HUES64 (cell line): ENCODE results near the gene HBE1.

Source experiments
- H3K27ac ChIP-seq: 2 replicates; pipeline ENCODE4 v1.7.0; 2013; ENCODE audit warnings: low read depth, low read length, inconsistent platforms
- H3K27me3 ChIP-seq: 2 replicates; pipeline ENCODE4 v1.6.1; 2013; ENCODE audit warnings: mild to moderate bottlenecking, low read length; ENCODE audit not compliant: insufficient read depth
- H3K36me3 ChIP-seq: 2 replicates; pipeline ENCODE4 v1.6.1; 2013; ENCODE audit warnings: mild to moderate bottlenecking, low read length; ENCODE audit not compliant: insufficient read depth
- H3K4me1 ChIP-seq: 2 replicates; pipeline ENCODE4 v1.6.1; 2013; ENCODE audit warnings: mild to moderate bottlenecking, low read length, moderate library complexity; ENCODE audit not compliant: insufficient read depth
- H3K4me3 ChIP-seq: 2 replicates; pipeline ENCODE4 v1.5.1; 2013; ENCODE audit warnings: mild to moderate bottlenecking, low read length, moderate library complexity
- H3K9ac ChIP-seq: 2 replicates; pipeline ENCODE4 v1.6.1; 2013; ENCODE audit warnings: mild to moderate bottlenecking, low read depth, low read length
- H3K9me3 ChIP-seq: 2 replicates; pipeline ENCODE4 v1.6.1; 2013; ENCODE audit warnings: low read depth, low read length; ENCODE audit not compliant: insufficient read depth
- WGBS: fragments of 150-250, 120-280 bp; methylation state at CpG from one replicate; pipeline ENCODE4 v1.1.7; 2013; ENCODE audit warnings: missing lambda C conversion rate; 5-methylcytosine and 5-hydroxymethylcytosine counted together

The HBE1 gene

DNA sequence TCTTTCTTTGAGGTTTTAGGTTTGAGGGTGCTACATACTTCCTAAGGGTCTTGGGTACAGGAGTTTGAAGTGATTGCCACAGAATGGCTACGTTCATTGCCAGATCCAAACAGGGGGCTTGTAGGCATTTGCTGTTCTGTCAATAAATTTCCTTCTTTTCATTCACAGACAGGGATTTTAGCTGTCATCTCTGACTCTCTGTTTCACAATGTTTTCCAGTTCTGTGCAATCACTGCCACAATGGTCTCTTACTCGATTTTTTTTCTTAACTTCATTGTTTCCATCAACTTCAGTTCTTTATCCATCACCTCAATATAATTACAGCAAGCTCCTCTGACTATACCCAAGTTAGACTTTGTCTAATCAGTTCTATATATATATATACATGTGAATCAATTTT is 29.3 kb downstream of the HBE1 start:
- no peaks in the 10 kb centered on the region for H3K36me3 ChIP-seq
- 90% methylated on average over 2 of the region's 2 CpGs for WGBS
- no peaks in the 10 kb centered on the region for H3K4me1 ChIP-seq
- H3K9ac ChIP-seq: no peak overlapping the region
- H3K4me3 ChIP-seq: no peak overlapping the region
- no peaks in the 10 kb centered on the region for H3K27me3 ChIP-seq
- no peaks in the 10 kb centered on the region for H3K9me3 ChIP-seq
- H3K27ac ChIP-seq: no peak overlapping the region

DNA sequence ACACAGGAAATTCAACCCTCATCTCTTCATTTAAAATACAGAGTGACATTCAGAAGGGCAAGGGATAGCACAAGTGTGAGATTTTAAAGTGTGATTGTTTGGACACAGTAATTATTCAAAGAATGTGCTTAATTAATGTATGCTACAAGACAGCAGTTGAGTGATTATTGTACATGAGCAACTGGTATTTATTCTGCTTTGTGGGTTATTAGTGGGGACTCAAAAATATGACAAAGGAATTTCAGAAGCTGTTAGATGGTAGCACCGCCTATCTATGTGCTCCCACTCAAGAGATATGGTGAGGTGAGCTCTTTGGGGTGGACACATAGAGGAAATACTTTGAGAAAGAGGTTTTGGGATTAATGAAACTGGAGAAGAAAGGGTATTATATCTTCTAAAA is 29.7 kb downstream of the HBE1 start:
- Histone ChIP-seq H3K4me3 (no peak overlapping the region), H3K9me3 (no peaks in the 10 kb centered on the region), H3K36me3 (no peaks in the 10 kb centered on the region), H3K27me3 (no peaks in the 10 kb centered on the region), H3K9ac (no peak overlapping the region), H3K27ac (no peak overlapping the region), H3K4me1 (no peaks in the 10 kb centered on the region)
- WGBS: 100% methylated on average over 1 of the region's 1 CpG

DNA sequence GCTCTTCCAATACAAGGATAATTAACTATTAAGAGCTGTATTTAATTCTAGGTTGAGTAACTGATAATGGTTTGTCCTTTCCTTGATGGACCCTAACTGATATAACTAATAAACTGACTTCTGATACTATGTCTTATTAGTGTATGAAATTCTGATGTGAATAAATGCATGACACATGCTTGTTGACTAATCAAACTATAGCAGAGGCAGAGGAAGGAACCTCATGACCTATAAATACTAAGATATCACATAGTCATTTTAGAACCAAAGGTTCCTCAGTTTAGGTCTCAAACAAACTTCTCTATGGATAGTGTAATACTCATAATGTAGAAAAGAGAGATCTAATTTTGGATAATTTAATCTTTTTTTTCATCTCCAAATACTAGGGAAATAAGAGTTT is 30.7 kb downstream of the HBE1 start:
- Histone ChIP-seq H3K27me3 (no peaks in the 10 kb centered on the region), H3K9me3 (no peaks in the 10 kb centered on the region), H3K9ac (no peak overlapping the region), H3K4me3 (no peak overlapping the region), H3K36me3 (no peaks in the 10 kb centered on the region), H3K27ac (no peak overlapping the region), H3K4me1 (no peaks in the 10 kb centered on the region)

DNA sequence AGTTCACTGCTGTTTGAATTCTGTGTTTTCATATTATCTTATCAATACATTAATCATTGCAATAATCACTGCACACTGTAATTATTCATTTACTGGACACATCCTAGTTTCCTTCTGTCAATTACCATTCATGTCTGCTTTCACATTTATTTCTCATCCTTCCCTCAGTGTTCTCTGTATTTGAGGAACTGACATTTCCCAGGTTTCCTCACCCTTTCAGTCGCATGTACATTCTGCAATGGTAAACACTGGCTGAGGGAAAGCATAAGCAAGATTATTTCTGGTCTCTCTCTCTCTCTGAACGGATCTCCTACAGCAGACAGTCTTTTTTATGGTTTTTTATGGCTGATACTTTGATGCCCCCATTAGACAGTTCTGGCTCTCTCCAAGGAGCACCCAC is 31.3 kb downstream of the HBE1 start:
- Histone ChIP-seq H3K27ac (no peak overlapping the region), H3K4me3 (no peak overlapping the region), H3K9me3 (no peaks in the 10 kb centered on the region), H3K36me3 (no peaks in the 10 kb centered on the region), H3K4me1 (no peaks in the 10 kb centered on the region), H3K27me3 (no peaks in the 10 kb centered on the region), H3K9ac (no peak overlapping the region)
- 98% methylated on average over 2 of the region's 2 CpGs for WGBS

DNA sequence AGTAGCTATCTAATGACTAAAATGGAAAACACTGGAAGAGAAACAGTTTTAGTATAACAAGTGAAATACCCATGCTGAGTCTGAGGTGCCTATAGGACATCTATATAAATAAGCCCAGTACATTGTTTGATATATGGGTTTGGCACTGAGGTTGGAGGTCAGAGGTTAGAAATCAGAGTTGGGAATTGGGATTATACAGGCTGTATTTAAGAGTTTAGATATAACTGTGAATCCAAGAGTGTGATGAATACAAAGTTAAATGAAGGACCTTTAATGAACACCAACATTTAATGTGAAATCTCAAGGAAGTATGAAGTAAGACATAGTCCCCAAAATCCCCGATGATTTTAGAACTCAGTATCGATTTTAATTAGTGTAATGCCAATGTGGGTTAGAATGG is 32.3 kb downstream of the HBE1 start:
- no peaks in the 10 kb centered on the region for H3K36me3 ChIP-seq
- H3K9me3 ChIP-seq: no peaks in the 10 kb centered on the region
- no peak overlapping the region for H3K27ac ChIP-seq
- no peaks in the 10 kb centered on the region for H3K27me3 ChIP-seq
- no peak overlapping the region for H3K9ac ChIP-seq
- WGBS: 98% methylated on average over 2 of the region's 2 CpGs
- H3K4me3 ChIP-seq: no peak overlapping the region
- H3K4me1 ChIP-seq: no peaks in the 10 kb centered on the region

DNA sequence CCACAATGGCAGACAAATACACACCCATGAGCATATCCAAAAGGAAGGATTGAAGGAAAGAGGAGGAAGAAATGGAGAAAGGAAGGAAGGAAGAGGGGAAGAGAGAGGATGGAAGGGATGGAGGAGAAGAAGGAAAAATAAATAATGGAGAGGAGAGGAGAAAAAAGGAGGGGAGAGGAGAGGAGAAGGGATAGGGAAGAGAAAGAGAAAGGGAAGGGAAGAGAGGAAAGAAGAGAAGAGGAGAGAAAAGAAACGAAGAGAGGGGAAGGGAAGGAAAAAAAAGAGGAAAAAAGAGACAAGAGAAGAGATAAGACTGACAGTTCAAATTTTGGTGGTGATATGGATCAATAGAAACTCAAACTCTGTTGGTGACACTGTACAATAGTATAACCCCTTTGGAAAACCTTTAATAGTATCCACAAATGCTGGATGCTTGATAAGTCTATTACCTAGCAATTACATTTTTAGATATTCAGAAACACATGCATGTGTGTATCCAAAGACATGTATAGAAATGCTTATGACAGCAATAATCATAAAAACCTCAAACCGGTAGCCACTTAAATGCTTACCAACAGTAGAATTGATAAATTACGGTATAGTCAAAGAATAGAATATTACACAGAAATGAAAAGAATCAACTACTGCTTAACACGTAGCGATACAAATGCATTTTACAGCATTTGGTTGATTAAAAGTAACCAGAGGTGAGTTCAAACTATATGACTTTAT is 34.2 kb downstream of the HBE1 start:
- H3K9ac ChIP-seq: no peak overlapping the region
- no peaks in the 10 kb centered on the region for H3K9me3 ChIP-seq
- no peaks in the 10 kb centered on the region for H3K36me3 ChIP-seq
- no peak overlapping the region for H3K4me3 ChIP-seq
- no peaks in the 10 kb centered on the region for H3K27me3 ChIP-seq
- H3K27ac ChIP-seq: no peak overlapping the region
- no peaks in the 10 kb centered on the region for H3K4me1 ChIP-seq
- WGBS: 96% methylated on average over 5 of the region's 5 CpGs

DNA sequence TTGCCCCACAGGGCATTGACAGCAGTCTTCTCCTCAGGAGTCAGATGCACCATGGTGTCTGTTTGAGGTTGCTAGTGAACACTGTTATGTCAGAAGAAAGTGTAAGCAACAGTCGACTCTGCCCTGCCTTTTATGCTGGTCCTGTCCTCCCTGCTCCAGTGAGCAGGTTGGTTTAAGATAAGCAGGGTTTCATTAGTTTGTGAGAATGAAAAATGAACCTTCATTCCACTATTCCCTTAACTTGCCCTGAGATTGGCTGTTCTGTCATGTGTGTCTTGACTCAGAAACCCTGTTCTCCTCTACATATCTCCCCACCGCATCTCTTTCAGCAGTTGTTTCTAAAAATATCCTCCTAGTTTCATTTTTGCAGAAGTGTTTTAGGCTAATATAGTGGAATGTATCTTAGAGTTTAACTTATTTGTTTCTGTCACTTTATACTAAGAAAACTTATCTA is 35.3 kb downstream of the HBE1 start, which contains the start of gene HBD:
HBD (minus strand) TSS at position 103 of the 454 bp plus-strand sequence; CDS start at position 53, 50 bp downstream.
- Histone ChIP-seq H3K4me3 (no peak within 1 kb of the TSS), H3K36me3 (no peaks in the 10 kb centered on the region), H3K9ac (no peak within 1 kb of the TSS), H3K27ac (no peak within 1 kb of the TSS), H3K27me3 (no peaks in the 10 kb centered on the region), H3K4me1 (no peaks in the 10 kb centered on the region), H3K9me3 (no peaks in the 10 kb centered on the region)
- WGBS: 91% methylated on average over 1 of the region's 2 CpGs

DNA sequence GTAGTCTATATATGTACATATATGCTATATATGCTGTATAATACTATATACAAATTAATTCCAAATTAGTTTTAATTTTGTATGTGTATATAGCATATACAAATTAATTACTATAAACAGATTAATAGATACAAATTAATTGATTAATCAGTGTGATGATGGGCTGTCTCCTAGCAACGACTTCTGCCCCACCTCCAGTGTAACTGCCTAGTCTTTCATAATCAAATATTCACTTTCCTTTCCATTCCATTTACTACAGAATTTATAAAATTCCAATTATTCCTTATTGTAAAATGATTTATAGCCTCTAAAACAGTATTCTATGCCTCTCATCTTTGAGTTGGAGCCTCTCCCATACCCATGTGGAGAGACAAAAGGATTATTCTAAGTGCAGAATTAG is 36.4 kb downstream of the HBE1 start:
- WGBS: no CpG with 5 or more reads among the region's 1 CpG
- H3K4me3 ChIP-seq: no peak overlapping the region
- H3K27ac ChIP-seq: no peak overlapping the region
- no peaks in the 10 kb centered on the region for H3K36me3 ChIP-seq
- no peaks in the 10 kb centered on the region for H3K4me1 ChIP-seq
- no peak overlapping the region for H3K9ac ChIP-seq
- H3K27me3 ChIP-seq: no peaks in the 10 kb centered on the region
- no peaks in the 10 kb centered on the region for H3K9me3 ChIP-seq

DNA sequence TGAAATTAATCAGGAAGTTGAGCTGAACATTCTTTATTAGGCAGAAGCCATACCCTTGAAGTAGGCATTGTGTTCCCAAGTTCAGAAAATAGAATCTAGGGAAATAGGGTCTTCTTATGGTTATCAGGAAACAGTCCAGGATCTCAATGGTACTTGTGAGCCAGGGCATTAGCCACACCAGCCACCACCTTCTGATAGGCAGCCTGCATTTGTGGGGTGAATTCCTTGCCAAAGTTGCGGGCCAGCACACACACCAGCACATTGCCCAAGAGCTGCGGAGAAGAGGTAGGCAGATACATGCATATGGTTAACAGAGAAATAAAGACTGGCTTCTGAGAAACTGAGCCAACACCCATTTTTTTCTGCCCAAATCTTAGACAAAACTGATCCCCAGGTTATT is 36.9 kb downstream of the HBE1 start:
- no peak overlapping the region for H3K4me3 ChIP-seq
- no peaks in the 10 kb centered on the region for H3K9me3 ChIP-seq
- H3K9ac ChIP-seq: no peak overlapping the region
- H3K4me1 ChIP-seq: no peaks in the 10 kb centered on the region
- no peaks in the 10 kb centered on the region for H3K36me3 ChIP-seq
- no peak overlapping the region for H3K27ac ChIP-seq
- no peaks in the 10 kb centered on the region for H3K27me3 ChIP-seq
- WGBS: 100% methylated on average over 2 of the region's 2 CpGs

DNA sequence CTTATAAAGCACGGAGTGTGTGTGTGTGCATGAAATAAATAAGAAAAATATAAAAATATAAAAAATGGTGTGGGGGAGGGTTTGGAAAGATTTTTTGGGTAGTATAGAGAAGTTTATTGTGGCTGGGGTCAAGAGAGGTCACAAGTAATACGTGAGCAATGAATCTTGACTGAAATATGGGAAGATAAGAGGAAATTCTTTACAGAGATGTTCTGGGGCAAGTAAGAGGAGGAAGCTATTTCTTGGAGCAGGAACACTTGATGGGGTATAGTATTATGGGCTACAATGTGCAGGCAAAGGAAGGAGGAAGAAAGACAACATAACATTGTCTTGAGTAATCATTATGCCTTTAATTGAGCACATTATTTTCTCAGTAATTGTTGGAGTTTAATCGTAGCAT is 37.6 kb downstream of the HBE1 start:
- H3K4me3 ChIP-seq: no peak overlapping the region
- H3K9ac ChIP-seq: no peak overlapping the region
- H3K36me3 ChIP-seq: no peaks in the 10 kb centered on the region
- no peak overlapping the region for H3K27ac ChIP-seq
- H3K9me3 ChIP-seq: no peaks in the 10 kb centered on the region
- H3K4me1 ChIP-seq: no peaks in the 10 kb centered on the region
- 94% methylated on average over 3 of the region's 3 CpGs for WGBS
- no peaks in the 10 kb centered on the region for H3K27me3 ChIP-seq

DNA sequence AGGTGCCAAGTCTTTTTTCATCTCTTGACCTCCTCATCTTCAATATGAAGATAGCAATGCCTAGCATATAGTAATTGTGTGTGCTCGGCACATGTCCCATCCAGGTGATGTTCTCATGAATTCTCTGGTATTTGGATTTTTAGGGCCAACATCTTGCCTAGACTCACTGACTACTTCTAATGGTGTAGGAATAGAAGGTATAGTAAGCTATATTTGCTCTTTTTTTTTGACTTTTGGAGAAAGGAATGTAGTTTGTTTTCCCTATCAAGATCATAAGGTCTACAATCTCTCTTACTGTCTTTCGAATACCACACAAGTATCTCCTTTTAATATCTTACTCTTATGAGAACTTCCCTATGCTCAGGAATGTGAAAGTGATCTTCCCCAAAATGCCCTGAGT is 38.6 kb downstream of the HBE1 start:
- no peak overlapping the region for H3K9ac ChIP-seq
- H3K27me3 ChIP-seq: no peaks in the 10 kb centered on the region
- WGBS: 88% methylated on average over 2 of the region's 2 CpGs
- no peaks in the 10 kb centered on the region for H3K36me3 ChIP-seq
- H3K4me3 ChIP-seq: no peak overlapping the region
- H3K4me1 ChIP-seq: no peaks in the 10 kb centered on the region
- H3K27ac ChIP-seq: no peak overlapping the region
- no peaks in the 10 kb centered on the region for H3K9me3 ChIP-seq

DNA sequence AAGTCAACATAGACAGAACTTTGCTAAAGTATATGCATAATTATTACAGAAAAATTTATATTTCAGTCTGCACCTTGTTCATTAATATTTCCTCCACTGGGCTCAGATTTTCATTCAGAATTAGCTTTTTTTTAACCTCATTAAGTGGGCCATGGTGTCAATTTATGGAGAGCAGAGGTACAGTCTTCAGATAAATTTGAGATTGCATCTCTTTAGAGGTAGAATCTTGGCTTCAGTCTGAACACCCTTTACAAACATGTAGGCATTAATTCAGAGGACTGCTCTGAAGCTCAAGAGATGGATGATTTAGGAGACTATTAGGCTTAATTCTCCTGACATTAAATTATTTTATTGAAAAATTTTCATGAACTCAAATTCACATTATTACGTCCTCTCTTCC is 39.5 kb downstream of the HBE1 start:
- no peaks in the 10 kb centered on the region for H3K9me3 ChIP-seq
- no peaks in the 10 kb centered on the region for H3K4me1 ChIP-seq
- 100% methylated on average over 1 of the region's 1 CpG for WGBS
- H3K36me3 ChIP-seq: no peaks in the 10 kb centered on the region
- H3K27ac ChIP-seq: no peak overlapping the region
- no peak overlapping the region for H3K4me3 ChIP-seq
- no peak overlapping the region for H3K9ac ChIP-seq
- no peaks in the 10 kb centered on the region for H3K27me3 ChIP-seq
